HG02610 (cell line): ENCODE results near the gene ADAMTS3.
"Not testable (repeated sequence)": the region's sequence is repeated elsewhere in the genome, so short reads cannot be mapped to it uniquely, and the experiment has no call there.

Experiments used
- ATAC-seq: cut with Tn5 transposase; IDR thresholded peaks from one replicate; pipeline ENCODE4 v1.9.1; 2021; ENCODE audit warnings: mild to moderate bottlenecking, moderate library complexity; ENCODE audit not compliant: unreplicated experiment

The ADAMTS3 gene

GRCh38 chr4:72553540-72554337 is 15.3 kb downstream of the ADAMTS3 start:
- ATAC-seq, result no peak

DNA sequence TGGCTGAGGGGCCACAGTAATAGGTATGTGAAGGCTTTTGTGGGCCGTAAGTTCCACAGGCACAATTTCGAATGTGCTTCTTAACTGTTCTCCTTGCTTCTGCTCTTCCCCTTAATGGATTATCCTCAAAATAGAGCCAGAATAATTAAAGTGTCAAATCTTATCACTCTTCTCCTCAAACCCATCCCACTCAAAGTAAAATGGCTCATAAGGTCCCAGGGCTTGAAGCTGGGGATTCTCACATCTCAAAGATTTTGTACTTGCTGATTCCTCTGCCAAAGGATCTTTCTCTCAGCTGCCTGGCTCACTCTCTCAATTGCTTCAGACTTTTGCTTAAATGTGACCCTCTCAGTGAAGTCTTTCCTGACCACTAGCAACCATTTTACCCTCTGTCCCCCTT is 16.6 kb downstream of the ADAMTS3 start:
- ATAC-seq, result no peak

DNA sequence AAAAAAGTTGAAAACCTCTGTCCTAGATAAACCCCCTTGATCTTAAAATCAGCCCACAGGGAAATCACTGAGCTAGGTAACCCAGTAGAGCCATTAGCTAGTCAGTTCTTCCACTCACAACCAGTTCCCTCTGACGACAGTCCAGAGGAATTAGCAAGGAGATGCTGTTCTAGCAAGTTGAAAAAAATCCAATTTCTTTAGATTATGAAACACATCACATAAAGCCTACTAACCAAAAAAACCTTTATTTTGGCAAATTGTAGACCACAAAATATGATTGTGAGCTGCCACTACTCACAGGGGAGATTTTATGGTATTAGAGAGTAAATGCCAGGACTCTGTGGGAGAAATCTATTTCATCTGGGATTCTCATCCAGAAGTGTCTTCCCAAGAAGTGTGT is 22.6 kb downstream of the ADAMTS3 start:
- no peak for ATAC-seq

DNA sequence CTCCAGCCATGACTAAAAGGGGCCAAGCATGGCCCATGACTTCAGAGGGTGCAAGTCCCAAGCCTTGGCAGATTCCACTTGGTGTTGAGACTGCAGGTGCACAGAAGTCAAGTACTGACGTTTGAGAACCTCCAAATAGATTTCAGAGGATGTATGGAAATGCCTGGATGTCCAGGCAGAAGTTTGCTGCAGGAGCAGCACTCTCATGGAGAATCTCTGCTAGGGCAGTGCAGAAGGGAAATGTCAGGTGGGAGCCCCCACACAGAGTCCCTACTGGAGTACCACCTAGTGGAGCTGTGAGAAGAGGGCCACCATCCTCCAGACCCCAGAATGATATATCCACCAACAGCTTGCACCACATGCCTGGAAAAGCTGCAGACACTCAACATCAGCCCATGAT is 28.3 kb downstream of the ADAMTS3 start:
- not testable (repeated sequence) for ATAC-seq

DNA sequence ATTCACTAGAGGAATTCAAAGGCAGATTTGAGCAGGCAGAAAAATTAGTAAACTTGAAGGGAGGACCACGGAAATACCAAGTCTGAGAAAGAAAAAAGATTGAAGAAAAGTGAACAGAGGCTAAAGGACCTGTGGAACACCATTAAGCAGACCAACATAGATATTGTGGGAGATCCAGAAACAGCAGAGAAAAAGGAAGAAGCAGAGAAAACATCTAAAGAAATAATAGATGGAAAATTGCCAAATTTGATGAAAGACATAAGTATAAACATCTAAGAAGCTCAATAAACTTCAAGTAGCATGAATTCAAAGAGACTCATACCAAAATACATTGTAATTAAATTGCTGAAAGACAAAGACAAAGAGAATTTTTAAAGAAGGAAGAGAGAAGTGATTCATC is 31.0 kb downstream of the ADAMTS3 start:
- no peak for ATAC-seq

GRCh38 chr4:72536443-72536842 is 32.6 kb downstream of the ADAMTS3 start:
- ATAC-seq, result no peak

DNA sequence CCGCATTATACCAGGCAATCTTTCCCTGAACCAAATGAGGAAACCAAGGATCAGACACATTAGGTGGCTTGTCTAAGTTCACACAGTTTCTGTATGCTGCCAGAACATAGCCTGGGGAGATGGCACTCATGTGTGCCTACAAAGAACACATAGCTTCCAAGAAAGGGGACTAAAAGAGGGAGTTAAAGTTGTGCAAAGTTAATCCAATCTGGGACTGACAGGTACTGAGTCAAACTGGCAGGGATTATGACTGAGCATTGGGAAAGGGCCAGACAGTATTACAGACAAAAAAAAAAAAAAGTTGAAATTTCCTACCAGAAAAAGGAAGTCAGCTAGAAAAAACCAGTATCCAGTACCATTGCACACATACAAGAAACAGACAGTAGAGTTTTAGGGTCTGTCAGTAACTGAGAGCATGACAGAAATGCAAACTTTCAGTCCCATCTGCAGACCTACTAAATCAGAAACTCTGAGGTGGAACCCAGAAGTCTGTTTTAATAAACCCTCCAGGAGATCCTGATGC is 37.2 kb downstream of the ADAMTS3 start:
- no peak for ATAC-seq

DNA sequence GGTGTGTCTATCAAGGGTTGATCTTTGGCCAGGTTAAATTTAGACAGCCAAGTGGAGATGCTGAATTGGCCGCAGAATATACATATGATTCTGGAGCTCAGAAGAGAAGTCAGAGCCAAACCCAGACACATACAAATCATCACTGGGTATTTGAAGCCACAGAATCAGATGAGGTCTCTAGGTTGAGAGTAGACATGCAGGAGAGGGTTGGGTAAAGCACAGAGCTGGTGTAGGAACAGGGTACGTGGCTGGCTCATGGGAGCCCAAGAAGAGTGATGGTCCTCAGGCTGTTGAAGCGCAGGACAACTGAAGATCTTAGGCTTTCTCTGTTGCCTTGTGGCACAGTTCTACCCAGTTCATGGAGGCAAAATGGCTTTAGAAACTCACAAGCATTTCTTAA is 37.7 kb downstream of the ADAMTS3 start:
- no peak for ATAC-seq

DNA sequence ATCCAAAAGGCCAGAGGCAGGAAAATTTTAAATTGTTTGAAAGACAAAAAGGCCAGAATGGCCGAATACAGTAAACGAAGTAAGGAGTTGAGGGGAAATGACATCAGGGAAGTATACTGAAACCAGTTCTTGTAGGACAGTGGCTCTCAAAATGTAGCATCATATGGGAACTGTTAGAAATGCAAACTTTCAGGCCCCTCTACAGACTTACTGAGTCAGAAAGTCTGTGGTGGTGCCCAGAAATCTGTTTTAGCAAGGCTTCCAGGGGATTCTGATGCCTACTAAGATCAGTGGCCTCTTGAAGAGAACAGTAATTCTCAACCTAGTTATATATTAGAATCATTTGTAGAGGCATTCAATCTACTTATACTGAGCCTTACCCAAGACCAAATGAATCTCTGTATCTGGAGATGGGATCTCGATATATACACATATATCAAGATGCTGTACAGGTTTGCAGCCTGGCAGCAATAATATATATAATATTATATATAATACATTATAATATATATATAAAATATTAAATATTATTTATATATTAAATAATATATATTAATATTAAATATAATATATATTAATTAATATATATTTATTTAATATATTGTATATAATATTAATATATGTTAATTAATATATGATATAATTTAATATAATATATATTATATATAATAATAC is 39.7 kb downstream of the ADAMTS3 start:
- ATAC-seq, result no peak

DNA sequence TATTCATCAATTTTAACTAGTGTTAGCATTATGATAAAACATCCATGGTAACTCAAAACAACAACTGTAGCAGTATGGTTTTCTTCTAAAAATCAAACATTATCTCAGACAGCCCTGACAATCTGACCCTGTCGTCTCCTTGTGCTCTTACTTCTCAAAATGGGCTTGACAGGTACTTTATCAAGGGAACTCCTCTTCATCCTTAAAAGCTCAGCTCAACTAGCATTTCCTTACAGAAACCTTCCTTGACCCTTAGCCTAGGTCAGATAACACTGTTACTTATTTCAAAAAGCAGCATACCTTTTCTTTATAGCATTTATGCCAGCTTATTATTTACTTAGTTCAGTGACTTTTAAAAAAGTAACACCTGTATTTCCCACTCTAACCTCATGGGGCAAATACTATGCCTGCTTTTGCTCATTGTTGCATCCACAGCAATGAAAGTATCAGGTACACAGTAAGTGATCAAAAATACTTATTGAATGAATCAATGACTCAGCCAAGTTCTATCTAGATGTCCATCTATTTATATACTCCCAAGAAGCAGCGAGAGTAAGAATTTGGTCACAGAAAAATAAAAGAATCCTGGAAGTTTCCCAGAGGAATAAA is 41.9 kb downstream of the ADAMTS3 start:
- ATAC-seq, result no peak

DNA sequence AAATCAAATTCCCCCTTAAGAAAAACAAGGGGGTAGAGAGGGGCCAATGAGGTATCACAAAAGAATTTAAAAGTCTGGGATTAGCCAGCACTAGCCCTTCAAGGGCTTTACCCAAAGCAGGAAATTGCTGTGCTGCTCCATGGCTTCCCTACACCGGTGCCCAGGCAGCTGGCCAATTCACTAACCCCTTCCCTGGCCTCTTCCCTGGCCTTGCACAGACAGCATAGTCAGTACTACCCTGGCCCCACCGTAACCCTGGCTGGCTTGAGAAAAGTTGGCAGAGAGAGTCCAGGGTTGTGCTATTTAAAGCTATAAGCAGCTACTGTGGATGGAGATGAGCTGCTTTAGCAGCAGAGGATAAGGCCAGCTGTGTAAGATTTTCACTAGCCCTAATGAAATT is 43.1 kb downstream of the ADAMTS3 start:
- no peak for ATAC-seq

- no peak for ATAC-seq
Measured at GRCh38 chr4:72522440-72522839, 46.6 kb downstream of the ADAMTS3 start.

DNA sequence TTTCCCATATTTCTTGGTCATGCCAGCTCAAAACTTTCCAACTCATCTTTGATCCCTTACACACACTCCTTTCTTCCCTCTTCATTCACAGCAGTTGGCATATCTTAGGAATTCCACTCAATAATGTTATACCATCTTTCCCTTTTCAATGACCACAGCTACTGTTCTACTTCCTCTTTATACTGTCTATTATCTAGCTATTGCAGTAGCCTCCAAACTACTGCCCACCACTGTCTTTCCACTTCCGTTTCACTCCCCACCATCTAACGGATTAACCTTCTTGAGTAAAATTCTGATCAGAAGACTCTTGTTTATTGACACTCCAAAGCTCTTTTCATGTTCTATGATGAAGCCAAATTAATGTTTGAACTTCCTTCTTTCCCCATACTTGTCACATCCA is 55.8 kb downstream of the ADAMTS3 start:
- no peak for ATAC-seq

GRCh38 chr4:72507860-72508419 is 61.1 kb downstream of the ADAMTS3 start:
- ATAC-seq, result no peak

- ATAC-seq, result no peak
Measured at GRCh38 chr4:72507167-72507566, 61.9 kb downstream of the ADAMTS3 start.

DNA sequence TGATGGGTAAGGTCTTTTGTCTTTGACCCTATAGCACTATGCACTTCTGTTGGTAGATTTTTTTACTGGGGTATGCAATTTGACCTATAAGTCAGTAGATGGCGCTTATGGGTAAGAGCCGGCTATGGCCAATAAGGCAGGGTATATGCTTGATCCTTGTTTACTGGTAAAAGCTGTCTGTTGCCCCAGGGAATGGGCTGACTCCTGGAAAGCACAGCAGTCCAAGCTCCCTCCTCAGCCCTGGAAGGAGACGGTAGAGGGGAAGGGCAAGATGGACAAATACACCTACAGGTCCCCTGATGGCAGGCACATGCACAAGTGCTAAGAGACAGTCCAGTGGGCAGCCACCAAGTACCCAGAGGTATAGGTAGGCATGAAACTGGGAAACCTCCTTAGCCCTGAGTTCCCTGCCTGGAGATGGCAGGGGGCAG is 63.7 kb downstream of the ADAMTS3 start:
- peak; percentile 91 for ATAC-seq

DNA sequence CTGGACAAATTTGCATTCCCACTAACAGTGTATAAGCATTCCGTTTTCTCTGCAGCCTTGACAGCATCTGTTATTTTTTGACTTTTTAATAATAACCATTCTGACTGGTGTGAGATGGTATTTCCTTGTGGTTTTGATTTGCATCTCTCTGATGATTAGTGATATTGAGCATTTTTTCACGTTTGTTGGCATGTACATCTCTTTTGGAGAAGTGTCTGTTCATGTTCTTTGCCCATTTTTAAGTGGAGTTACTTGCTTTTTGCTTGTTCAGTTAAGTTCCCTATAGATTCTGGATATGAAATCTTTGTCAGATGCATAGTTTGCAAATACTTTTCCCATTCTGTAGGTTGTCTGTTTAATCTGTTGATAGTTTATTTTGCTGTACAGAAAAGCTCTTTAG is 68.8 kb downstream of the ADAMTS3 start:
- no peak for ATAC-seq

DNA sequence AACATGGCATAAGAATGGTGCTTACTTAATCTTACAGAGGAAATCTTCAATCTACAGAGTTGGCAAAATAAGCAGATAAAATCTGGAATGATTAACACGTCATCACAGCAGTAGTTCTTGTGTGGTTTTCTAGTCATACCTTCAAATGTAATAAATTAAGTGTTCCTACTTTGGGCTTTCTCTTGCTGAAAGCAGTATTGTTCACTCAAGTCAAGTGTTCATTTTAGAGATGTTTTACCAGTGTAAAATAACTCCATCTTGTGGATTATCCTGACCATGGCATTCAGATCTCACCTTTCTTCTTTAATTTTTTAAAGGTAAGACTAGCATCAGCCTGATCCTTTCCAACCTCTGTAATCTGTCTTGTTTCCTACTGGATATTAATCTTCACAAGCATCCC is 72.9 kb downstream of the ADAMTS3 start:
- ATAC-seq, result no peak

DNA sequence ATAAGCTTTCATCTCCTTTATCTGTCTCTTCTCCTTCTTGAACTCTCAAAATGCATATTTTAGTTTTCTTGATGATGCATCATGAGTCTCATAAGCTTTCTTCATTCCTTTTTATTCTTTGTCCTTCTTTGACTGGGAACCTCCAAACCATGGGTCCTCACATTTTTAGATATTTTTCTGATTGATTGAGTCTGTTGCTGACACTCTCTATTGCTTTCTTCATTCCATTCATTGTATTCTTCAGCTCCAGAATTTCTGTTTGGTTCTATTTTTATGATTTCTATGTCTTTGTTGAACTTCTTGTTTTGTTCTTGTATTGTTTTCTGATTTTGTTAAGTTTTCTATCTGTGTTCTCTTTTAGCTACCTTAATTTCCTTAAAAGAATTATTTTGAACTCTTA is 74.9 kb downstream of the ADAMTS3 start:
- ATAC-seq, result no peak

GRCh38 chr4:72489267-72489666 is 79.8 kb downstream of the ADAMTS3 start:
- ATAC-seq, result no peak

DNA sequence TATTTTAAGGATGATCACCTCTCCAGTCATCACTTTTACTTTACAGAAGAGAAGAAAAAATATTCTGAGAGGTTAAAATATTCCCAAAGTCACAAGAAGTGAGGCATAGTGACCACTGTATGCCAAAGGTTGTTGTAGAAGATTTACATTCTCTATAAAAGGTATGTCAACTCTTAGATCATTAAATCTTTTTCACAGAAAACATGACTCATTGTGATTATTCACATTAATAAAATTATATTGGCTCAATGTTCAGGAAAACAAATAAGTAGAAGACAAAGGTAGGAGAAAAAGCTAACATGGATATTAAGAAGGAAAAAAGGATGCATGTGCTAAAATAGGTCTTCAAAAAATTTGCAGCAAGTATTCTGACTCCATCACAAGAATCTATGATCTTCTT is 82.0 kb downstream of the ADAMTS3 start:
- ATAC-seq, result no peak

- ATAC-seq, result no peak
Measured at GRCh38 chr4:72484981-72485380, 84.0 kb downstream of the ADAMTS3 start.
